Loucy (cell line): Measurements from ENCODE around the gene RANGRF.

Experiments used
- EZH2phosphoT487 ChIP-seq: fragments of 200-600 bp; IDR thresholded peaks from 2 replicates; pipeline ENCODE4 v1.6.1; 2018; ENCODE audit warnings: antibody characterized with exemption, mild to moderate bottlenecking, moderate library complexity, borderline replicate concordance
- TF ChIP-seq, protein P1 (sequence below): fragments of 200-600 bp; sonication (generic); conservative IDR thresholded peaks from 2 replicates; pipeline ENCODE4 v1.5.1; 2014; ENCODE audit warnings: mild to moderate bottlenecking, antibody characterized with exemption, low read length

DNA sequence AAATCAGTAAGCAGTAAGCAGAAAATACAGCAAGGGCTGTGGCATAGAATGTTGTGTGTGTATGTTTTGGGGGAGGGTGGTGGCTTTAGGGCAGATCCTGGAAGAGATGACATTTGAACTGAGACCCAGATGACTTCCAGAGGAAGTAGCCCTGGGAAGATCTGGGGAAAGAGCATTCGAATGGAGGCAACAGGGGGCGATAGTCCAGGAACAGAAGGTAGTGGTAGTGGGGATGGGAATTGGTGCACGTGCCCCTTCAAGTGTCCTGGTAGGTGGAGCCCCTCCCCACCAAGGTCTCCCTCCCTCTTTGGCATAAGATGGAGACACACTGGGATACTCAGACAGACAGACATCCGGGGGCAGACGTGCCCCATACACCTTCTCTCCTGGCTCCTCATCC is 35.7 kb downstream of the RANGRF start:
- TF ChIP-seq, protein P1, sequence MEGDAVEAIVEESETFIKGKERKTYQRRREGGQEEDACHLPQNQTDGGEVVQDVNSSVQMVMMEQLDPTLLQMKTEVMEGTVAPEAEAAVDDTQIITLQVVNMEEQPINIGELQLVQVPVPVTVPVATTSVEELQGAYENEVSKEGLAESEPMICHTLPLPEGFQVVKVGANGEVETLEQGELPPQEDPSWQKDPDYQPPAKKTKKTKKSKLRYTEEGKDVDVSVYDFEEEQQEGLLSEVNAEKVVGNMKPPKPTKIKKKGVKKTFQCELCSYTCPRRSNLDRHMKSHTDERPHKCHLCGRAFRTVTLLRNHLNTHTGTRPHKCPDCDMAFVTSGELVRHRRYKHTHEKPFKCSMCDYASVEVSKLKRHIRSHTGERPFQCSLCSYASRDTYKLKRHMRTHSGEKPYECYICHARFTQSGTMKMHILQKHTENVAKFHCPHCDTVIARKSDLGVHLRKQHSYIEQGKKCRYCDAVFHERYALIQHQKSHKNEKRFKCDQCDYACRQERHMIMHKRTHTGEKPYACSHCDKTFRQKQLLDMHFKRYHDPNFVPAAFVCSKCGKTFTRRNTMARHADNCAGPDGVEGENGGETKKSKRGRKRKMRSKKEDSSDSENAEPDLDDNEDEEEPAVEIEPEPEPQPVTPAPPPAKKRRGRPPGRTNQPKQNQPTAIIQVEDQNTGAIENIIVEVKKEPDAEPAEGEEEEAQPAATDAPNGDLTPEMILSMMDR = no peak
- TF ChIP-seq EZH2phosphoT487 = no peak
